ENCODE data around the gene CAPN10.

DNA sequence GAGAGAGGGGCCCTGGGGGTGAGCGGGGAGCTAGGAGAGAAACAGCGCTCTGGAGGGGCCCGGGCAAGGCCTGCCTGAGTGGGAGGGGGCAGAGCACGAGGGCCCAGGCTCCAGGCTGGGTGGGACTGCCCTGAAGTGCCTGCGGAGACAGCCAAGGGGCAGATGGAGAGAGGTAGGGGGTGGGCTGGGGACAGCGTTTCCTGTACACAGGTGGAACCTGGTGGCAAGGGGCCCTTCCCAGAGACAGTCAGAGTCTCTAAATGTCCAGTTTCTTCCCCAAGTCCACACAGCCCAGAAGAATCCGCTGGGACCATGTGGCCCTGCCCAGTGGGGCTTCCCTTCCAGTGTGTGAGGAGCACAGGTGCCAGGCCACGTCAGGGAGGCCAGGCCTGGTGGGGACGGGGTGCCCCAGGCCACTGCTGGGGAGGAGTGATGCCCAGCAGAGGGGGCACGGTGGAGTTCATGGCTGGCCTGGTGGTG lies 37.0 kb downstream of the CAPN10 start:
- TF ChIP-seq, protein P1, sequence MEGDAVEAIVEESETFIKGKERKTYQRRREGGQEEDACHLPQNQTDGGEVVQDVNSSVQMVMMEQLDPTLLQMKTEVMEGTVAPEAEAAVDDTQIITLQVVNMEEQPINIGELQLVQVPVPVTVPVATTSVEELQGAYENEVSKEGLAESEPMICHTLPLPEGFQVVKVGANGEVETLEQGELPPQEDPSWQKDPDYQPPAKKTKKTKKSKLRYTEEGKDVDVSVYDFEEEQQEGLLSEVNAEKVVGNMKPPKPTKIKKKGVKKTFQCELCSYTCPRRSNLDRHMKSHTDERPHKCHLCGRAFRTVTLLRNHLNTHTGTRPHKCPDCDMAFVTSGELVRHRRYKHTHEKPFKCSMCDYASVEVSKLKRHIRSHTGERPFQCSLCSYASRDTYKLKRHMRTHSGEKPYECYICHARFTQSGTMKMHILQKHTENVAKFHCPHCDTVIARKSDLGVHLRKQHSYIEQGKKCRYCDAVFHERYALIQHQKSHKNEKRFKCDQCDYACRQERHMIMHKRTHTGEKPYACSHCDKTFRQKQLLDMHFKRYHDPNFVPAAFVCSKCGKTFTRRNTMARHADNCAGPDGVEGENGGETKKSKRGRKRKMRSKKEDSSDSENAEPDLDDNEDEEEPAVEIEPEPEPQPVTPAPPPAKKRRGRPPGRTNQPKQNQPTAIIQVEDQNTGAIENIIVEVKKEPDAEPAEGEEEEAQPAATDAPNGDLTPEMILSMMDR (conservative IDR thresholded peaks at IDR 0.05 in 1 of 2, IDR thresholded peaks at IDR 0.05 in 1 of 2; ENCODE audit: extremely low read depth in 1 of 2, insufficient read depth in 1 of 2, low read depth in 1 of 2, low read length in 2 of 2): no peak
- no peak for TF ChIP-seq EZH2 (IDR thresholded peaks at IDR 0.05; ENCODE audit: borderline replicate concordance, low read length)
